ENCODE data around the gene ACOXL. TPM values are rescaled to one million over a fixed set of nuclear protein-coding genes. Genes with fewer than 3 reads are reported as not detected.

Gene ACOXL
- total and polyA plus RNA-seq, 3 donors from 2014 or later, result 4.9 to 7.9 (median 5.3) TPM

- TF ChIP-seq POLR2A (IDR thresholded peaks at IDR 0.05), result no peak
- no peak for TF ChIP-seq CTCF (IDR thresholded peaks at IDR 0.05)
- H3K27ac ChIP-seq, result no peak overlapping the region
- no peaks in the 10 kb centered on the region for H3K4me1 ChIP-seq
- no peaks in the 10 kb centered on the region for H3K36me3 ChIP-seq (ENCODE audit: low read depth, missing control alignments)
- no peaks in the 10 kb centered on the region for H3K9me3 ChIP-seq
- no peak for DNase-seq
- WGBS, 2 donors, result 93 to 98% methylated on average over 1 of the region's 1 CpG
- no peak overlapping the region for H3K4me3 ChIP-seq
- H3K27me3 ChIP-seq, result no peaks in the 10 kb centered on the region
- intact Hi-C loops (cut with DNase I; ENCODE audit: low total_unique reads), result no loop called here
Observed at GRCh38 chr2:111142101-111142500, 409.7 kb downstream of the ACOXL start.

- no peaks in the 10 kb centered on the region for H3K27me3 ChIP-seq
- H3K36me3 ChIP-seq (ENCODE audit: low read depth, missing control alignments), result no peaks in the 10 kb centered on the region
- no peaks in the 10 kb centered on the region for H3K9me3 ChIP-seq
- intact Hi-C loops (cut with DNase I; ENCODE audit: low total_unique reads), result no loop called here
- DNase-seq, result no peak
- H3K4me1 ChIP-seq, result no peaks in the 10 kb centered on the region
- no peak overlapping the region for H3K4me3 ChIP-seq
- no peak overlapping the region for H3K27ac ChIP-seq
- TF ChIP-seq CTCF (IDR thresholded peaks at IDR 0.05) (no peak), POLR2A (IDR thresholded peaks at IDR 0.05) (no peak)
- WGBS, 2 donors, result 93 to 94% methylated on average over 10 of the region's 10 CpGs
Observed at GRCh38 chr2:111143107-111143842, 410.9 kb downstream of the ACOXL start.

- Histone ChIP-seq H3K9me3 (no peaks in the 10 kb centered on the region), H3K4me1 (no peaks in the 10 kb centered on the region), H3K4me3 (no peak overlapping the region), H3K36me3 (ENCODE audit: low read depth, missing control alignments) (no peaks in the 10 kb centered on the region), H3K27me3 (no peaks in the 10 kb centered on the region), H3K27ac (no peak overlapping the region)
- WGBS, 2 donors, result 73 to 82% methylated on average over 1 of the region's 1 CpG
- no peak for DNase-seq
- intact Hi-C loops (cut with DNase I; ENCODE audit: low total_unique reads), result no loop called here
- no peak for TF ChIP-seq POLR2A (IDR thresholded peaks at IDR 0.05)
- TF ChIP-seq CTCF (IDR thresholded peaks at IDR 0.05), result no peak
Observed at GRCh38 chr2:111143843-111144198, 411.4 kb downstream of the ACOXL start.

GRCh38 chr2:111145103-111145760 is 412.9 kb downstream of the ACOXL start:
- no peaks in the 10 kb centered on the region for H3K4me1 ChIP-seq
- TF ChIP-seq CTCF (IDR thresholded peaks at IDR 0.05) (no peak), POLR2A (IDR thresholded peaks at IDR 0.05) (no peak)
- no peak overlapping the region for H3K4me3 ChIP-seq
- WGBS, 2 donors, result 93 to 97% methylated on average over 7 of the region's 7 CpGs
- no peaks in the 10 kb centered on the region for H3K9me3 ChIP-seq
- H3K36me3 ChIP-seq (ENCODE audit: low read depth, missing control alignments), result no peaks in the 10 kb centered on the region
- no peak overlapping the region for H3K27ac ChIP-seq
- no peak for DNase-seq
- H3K27me3 ChIP-seq, result no peaks in the 10 kb centered on the region
- intact Hi-C loops (cut with DNase I; ENCODE audit: low total_unique reads), result no loop called here

Measured in testis (tissue), 3 donors.